ENCODE results near the gene CD55. TPM values are rescaled to one million over a fixed set of nuclear protein-coding genes. Genes with fewer than 3 reads are reported as not detected.

The CD55 gene
- total and polyA plus RNA-seq, 9 donors: 32.8 to 237 (median 89.7) TPM

DNA sequence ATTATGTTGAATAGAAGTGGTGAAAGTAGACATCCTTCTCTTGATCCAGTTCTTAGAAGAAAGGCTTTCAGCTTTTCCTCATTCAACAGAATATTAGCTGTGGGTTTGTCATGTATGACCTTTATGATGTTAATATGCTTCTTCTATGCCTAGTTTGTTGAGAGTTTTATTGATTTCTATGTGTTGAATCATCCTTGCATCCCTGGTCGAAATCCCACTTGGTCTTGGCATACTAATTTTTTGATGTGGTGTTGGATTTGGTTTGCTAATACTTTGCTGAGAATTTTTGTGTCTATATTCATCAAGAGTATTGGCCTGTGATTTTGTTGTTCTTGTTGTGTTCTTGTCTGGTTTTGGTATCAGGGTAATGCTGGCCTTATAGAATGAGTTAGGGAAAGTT, 20.9 kb downstream of the CD55 start:
- TF ChIP-seq, protein P1, sequence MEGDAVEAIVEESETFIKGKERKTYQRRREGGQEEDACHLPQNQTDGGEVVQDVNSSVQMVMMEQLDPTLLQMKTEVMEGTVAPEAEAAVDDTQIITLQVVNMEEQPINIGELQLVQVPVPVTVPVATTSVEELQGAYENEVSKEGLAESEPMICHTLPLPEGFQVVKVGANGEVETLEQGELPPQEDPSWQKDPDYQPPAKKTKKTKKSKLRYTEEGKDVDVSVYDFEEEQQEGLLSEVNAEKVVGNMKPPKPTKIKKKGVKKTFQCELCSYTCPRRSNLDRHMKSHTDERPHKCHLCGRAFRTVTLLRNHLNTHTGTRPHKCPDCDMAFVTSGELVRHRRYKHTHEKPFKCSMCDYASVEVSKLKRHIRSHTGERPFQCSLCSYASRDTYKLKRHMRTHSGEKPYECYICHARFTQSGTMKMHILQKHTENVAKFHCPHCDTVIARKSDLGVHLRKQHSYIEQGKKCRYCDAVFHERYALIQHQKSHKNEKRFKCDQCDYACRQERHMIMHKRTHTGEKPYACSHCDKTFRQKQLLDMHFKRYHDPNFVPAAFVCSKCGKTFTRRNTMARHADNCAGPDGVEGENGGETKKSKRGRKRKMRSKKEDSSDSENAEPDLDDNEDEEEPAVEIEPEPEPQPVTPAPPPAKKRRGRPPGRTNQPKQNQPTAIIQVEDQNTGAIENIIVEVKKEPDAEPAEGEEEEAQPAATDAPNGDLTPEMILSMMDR (IDR thresholded peaks at IDR 0.05): no peak
- TF ChIP-seq EP300 (IDR thresholded peaks at IDR 0.05) (no peak), POLR2A (IDR thresholded peaks at IDR 0.05) (no peak)
- H3K36me3 ChIP-seq: no peaks in the 10 kb centered on the region
- no peaks in the 10 kb centered on the region for H3K27me3 ChIP-seq

DNA sequence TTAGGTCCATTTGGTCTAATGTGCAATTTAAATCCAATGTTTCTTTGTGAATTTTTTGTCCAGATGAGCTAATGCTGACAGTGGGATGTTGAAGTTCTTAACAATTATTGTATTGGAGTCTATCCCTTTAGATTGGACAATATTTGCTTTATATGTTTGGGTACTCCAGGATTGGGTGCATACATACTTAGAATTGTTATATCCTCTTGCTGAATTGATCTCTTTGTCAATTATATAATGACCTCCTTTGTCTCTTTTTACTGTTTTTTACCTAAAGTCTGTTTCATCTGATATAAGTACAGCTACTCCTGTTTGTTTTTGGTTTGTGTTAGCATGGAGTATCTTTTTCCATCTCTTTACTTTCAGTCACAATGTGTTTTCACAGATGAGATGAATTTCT, 22.2 kb downstream of the CD55 start:
- no peaks in the 10 kb centered on the region for H3K4me1 ChIP-seq (ENCODE audit: insufficient read depth)
- TF ChIP-seq POLR2A (IDR thresholded peaks at IDR 0.05) (no peak), EP300 (IDR thresholded peaks at IDR 0.05) (no peak)
- TF ChIP-seq, protein P1 (IDR thresholded peaks at IDR 0.05): no peak
- H3K9me3 ChIP-seq: no peaks in the 10 kb centered on the region
- no peaks in the 10 kb centered on the region for H3K36me3 ChIP-seq
- intact Hi-C loops (cut with DNase I): no loop called here
- no peak overlapping the region for H3K27ac ChIP-seq
- DNase-seq: no peak
- H3K4me3 ChIP-seq: no peak overlapping the region
- no peaks in the 10 kb centered on the region for H3K27me3 ChIP-seq

More for the DNA sequence above, 20.9 kb downstream of the CD55 start:
- DNase-seq: no peak
- no peaks in the 10 kb centered on the region for H3K9me3 ChIP-seq
- H3K4me3 ChIP-seq: no peak overlapping the region
- H3K27ac ChIP-seq: no peak overlapping the region
- 75 to 79% (median 78%) methylated on average over 1 of the region's 1 CpG for WGBS, 3 donors
- intact Hi-C loops (cut with DNase I): no loop called here
- no peaks in the 10 kb centered on the region for H3K4me1 ChIP-seq (ENCODE audit: insufficient read depth)

DNA sequence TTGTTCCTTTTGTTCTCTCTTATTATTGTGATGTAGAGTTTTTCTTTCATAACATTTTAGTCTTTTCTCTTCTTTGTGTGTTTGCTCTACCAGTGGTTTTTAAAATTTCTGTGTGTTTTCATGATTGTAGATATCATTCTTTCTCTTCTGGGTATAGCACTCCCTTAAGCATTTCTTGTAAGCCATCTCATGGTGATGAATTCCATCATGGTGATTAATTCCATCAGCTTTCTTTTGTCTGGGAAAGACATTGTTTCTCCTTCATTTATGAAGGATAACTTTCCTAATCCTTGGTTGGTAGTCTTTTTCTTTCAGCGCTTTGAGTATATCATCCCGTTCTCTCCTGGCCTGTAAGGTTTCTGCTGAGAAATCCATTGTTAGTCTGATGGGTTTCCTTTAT, 22.7 kb downstream of the CD55 start:
- no peaks in the 10 kb centered on the region for H3K4me1 ChIP-seq (ENCODE audit: insufficient read depth)
- TF ChIP-seq, protein P1 (IDR thresholded peaks at IDR 0.05): no peak
- no peak for TF ChIP-seq EP300 (IDR thresholded peaks at IDR 0.05)
- no peak for TF ChIP-seq POLR2A (IDR thresholded peaks at IDR 0.05)
- no peaks in the 10 kb centered on the region for H3K9me3 ChIP-seq
- 95 to 100% (median 96%) methylated on average over 2 of the region's 2 CpGs for WGBS, 3 donors
- H3K36me3 ChIP-seq: no peaks in the 10 kb centered on the region
- H3K27me3 ChIP-seq: no peaks in the 10 kb centered on the region
- no peak overlapping the region for H3K4me3 ChIP-seq
- intact Hi-C loops (cut with DNase I): no loop called here
- DNase-seq: no peak
- H3K27ac ChIP-seq: no peak overlapping the region

DNA sequence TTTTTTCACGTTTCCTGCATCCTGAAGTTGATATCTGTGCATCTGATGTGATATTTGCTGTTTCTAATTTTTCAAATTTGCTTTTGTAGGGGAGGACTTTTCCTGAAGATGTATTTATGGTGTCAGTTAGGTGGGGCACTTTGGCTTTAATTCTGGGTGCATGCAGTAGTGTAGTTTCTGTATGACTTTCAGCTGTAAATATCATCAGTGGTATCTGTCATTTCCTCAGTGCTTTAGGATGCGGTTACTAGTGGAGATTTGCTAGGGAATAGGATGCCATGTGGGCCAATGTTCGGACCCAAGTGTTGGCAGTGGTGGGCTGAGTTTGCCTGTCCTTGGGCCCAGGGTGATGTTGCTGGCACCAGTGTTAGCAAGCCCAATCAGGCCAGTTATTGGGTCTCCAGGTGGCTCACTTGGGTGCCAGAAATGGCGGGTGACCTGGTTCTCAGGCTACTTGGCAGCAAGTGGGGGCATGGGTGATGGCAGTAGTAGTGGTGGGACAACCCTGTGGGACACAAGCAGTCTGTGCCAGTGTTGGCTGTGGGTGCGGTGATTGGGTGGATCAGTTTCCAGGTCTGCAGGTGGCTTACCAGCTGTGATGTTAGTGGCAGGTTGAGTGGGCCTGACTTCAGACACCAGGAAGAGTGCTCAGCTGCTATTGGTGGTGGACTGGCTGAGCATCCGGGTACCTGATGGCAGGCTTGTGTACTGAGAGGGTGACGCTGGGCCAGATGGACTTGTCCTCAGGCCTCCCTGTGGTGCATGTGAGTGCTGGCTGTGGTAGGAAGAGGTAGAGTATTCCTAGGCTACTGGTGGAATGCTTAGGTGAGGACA, 24.4 kb downstream of the CD55 start:
- intact Hi-C loops (cut with DNase I): no loop called here
- Histone ChIP-seq H3K36me3 (no peaks in the 10 kb centered on the region), H3K4me3 (no peak overlapping the region), H3K9me3 (no peaks in the 10 kb centered on the region), H3K27me3 (no peaks in the 10 kb centered on the region), H3K4me1 (ENCODE audit: insufficient read depth) (no peaks in the 10 kb centered on the region), H3K27ac (no peak overlapping the region)
- WGBS, 3 donors: 81 to 82% (median 82%) methylated on average over 7 of the region's 7 CpGs
- TF ChIP-seq EP300 (IDR thresholded peaks at IDR 0.05) (no peak), POLR2A (IDR thresholded peaks at IDR 0.05) (no peak)
- TF ChIP-seq, protein P1 (IDR thresholded peaks at IDR 0.05): no peak
- DNase-seq: no peak
